ENCODE measurements around the gene FSHR.

FSHR gene

GRCh38 chr2:48979691-48980090 is 174.6 kb downstream of the FSHR start:
- H3K27me3 Mint-ChIP-seq (ENCODE audit: low read depth) = no peaks in the 10 kb centered on the region
- H3K27ac Mint-ChIP-seq = no peak overlapping the region
- H3K4me3 Mint-ChIP-seq = no peak overlapping the region
- TF ChIP-seq CTCF (IDR thresholded peaks at IDR 0.05; ENCODE audit: unreplicated experiment in 3 of 3) = no peak
- no peaks in the 10 kb centered on the region for H3K9me3 Mint-ChIP-seq
- no peaks in the 10 kb centered on the region for H3K4me1 Mint-ChIP-seq
- no peaks in the 10 kb centered on the region for H3K36me3 Mint-ChIP-seq (ENCODE audit: low read depth)

- Mint-ChIP-seq H3K9me3 (no peaks in the 10 kb centered on the region), H3K4me1 (no peaks in the 10 kb centered on the region), H3K27me3 (ENCODE audit: low read depth) (no peaks in the 10 kb centered on the region), H3K27ac (no peak overlapping the region), H3K4me3 (no peak overlapping the region), H3K36me3 (ENCODE audit: low read depth) (no peaks in the 10 kb centered on the region)
- no peak for TF ChIP-seq CTCF (IDR thresholded peaks at IDR 0.05; ENCODE audit: unreplicated experiment in 3 of 3)
These were observed 176.2 kb downstream of the FSHR start for GRCh38 chr2:48978131-48978530.

DNA sequence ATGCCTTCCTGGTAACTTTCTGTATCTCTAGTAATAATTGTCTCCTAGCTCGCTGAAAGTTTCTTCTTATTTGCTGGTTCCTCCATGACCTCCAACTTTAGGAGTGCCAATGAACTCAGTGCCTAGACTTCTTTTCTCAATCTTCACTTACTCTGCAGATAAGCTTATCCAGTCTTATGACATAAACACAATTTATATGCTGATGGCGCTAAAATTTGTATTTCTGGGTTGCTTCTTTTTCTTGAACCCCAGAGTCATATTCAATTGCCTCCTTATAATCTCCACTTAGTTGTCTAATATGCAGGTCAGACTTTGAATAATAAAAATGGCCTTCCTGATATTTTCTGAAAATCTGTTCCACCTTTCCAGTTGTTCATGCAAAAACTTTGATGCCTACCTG is 182.5 kb downstream of the FSHR start:
- Mint-ChIP-seq H3K9me3 (no peaks in the 10 kb centered on the region), H3K4me1 (no peaks in the 10 kb centered on the region), H3K36me3 (ENCODE audit: low read depth) (no peaks in the 10 kb centered on the region), H3K4me3 (no peak overlapping the region), H3K27me3 (ENCODE audit: low read depth) (no peaks in the 10 kb centered on the region), H3K27ac (no peak overlapping the region)
- no peak for TF ChIP-seq CTCF (IDR thresholded peaks at IDR 0.05; ENCODE audit: unreplicated experiment in 3 of 3)

DNA sequence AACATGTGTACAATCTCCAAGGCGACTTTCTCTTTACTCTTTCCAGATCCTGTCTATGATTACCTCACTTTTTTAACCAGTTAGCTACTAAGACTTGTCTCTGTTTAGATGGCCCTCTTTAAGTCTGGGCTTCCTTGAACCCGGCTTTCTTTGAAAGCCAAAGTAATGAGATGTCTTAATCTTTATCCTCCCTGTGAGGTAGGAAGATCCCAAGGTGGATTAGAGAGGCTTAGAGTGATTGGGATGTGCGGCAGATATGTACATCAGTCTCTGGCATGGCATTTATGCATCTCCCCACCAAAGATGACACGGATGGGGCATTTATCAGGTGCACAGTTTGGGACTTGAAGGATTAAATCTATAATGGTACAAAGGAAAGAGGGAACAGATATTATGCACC is 186.3 kb downstream of the FSHR start:
- H3K27ac Mint-ChIP-seq = no peak overlapping the region
- TF ChIP-seq CTCF (IDR thresholded peaks at IDR 0.05; ENCODE audit: unreplicated experiment in 3 of 3) = no peak
- H3K4me3 Mint-ChIP-seq = no peak overlapping the region

GRCh38 chr2:48965204-48965603 is 189.1 kb downstream of the FSHR start:
- no peak for TF ChIP-seq CTCF (IDR thresholded peaks at IDR 0.05; ENCODE audit: unreplicated experiment in 3 of 3)
- H3K9me3 Mint-ChIP-seq = no peaks in the 10 kb centered on the region

More for the DNA sequence above, 186.3 kb downstream of the FSHR start:
- H3K27me3 Mint-ChIP-seq (ENCODE audit: low read depth) = no peaks in the 10 kb centered on the region
- no peaks in the 10 kb centered on the region for H3K9me3 Mint-ChIP-seq
- no peaks in the 10 kb centered on the region for H3K36me3 Mint-ChIP-seq (ENCODE audit: low read depth)
- no peaks in the 10 kb centered on the region for H3K4me1 Mint-ChIP-seq

DNA sequence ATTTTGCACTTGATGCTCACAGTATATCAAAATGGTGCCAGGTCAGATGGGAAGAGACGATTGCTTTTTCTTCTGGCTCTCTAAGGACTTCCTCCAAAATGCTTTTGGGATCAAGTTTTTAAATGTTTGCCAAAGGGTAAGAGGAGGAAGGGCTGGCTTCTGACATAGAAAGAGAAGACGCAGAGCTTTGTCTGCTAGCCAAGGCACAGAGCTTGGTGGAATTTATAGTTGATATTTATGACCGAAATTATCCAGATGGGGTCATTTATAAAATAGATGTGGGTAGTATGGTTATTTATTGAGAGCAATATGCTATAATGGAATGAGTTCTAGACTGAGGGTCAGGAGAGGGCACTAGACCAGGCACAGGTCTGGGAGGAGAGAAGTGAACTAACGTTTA is 193.3 kb downstream of the FSHR start:
- Mint-ChIP-seq H3K4me1 (no peaks in the 10 kb centered on the region), H3K27ac (no peak overlapping the region), H3K36me3 (ENCODE audit: low read depth) (no peaks in the 10 kb centered on the region), H3K9me3 (no peaks in the 10 kb centered on the region), H3K4me3 (no peak overlapping the region), H3K27me3 (ENCODE audit: low read depth) (no peaks in the 10 kb centered on the region)
- TF ChIP-seq CTCF (IDR thresholded peaks at IDR 0.05; ENCODE audit: unreplicated experiment in 3 of 3) = no peak

More at GRCh38 chr2:48965204-48965603, 189.1 kb downstream of the FSHR start:
- no peaks in the 10 kb centered on the region for H3K36me3 Mint-ChIP-seq (ENCODE audit: low read depth)
- no peak overlapping the region for H3K4me3 Mint-ChIP-seq
- H3K27me3 Mint-ChIP-seq (ENCODE audit: low read depth) = no peaks in the 10 kb centered on the region
- no peak overlapping the region for H3K27ac Mint-ChIP-seq
- no peaks in the 10 kb centered on the region for H3K4me1 Mint-ChIP-seq
